WTC11 (cell line): ENCODE results near the gene SLC25A48. TPM values are rescaled to one million over a fixed set of nuclear protein-coding genes. Genes with fewer than 3 reads are reported as not detected.

ENCODE experiments used
- ATAC-seq: fragments of 200-7000 bp; cut with Tn5 transposase; 2 replicates; pipeline ENCODE4 v1.10.0; 2021; ENCODE audit warnings: mild to moderate bottlenecking, moderate library complexity
- CTCF ChIA-PET: fragments of 300-600 bp; sonication (Branson Sonifier 250); formaldehyde crosslinking; loops from one replicate; lab custom pipeline; 2021; ENCODE audit warnings: antibody characterized with exemption; lab: Charles Lee
- POLR2A ChIA-PET: fragments of 350-600 bp; sonication (Branson Sonifier 250); formaldehyde crosslinking; loops from one replicate; lab custom pipeline; 2021; ENCODE audit warnings: antibody characterized with exemption; lab: Charles Lee
- DNase-seq: peaks from one replicate; pipeline ENCODE4 v3.0.0; 2021; ENCODE audit warnings: low spot score
- H3K27ac Mint-ChIP-seq: 2 replicates; pipeline ENCODE4 v1.8.0; 2021; ENCODE audit warnings: mixed read lengths
- H3K27me3 Mint-ChIP-seq: 2 replicates; pipeline ENCODE4 v1.8.0; 2021; ENCODE audit warnings: low read depth, mild to moderate bottlenecking, moderate library complexity, mixed read lengths
- H3K36me3 Mint-ChIP-seq: 2 replicates; pipeline ENCODE4 v1.8.0; 2021; ENCODE audit warnings: mixed read lengths
- H3K4me1 Mint-ChIP-seq: 2 replicates; pipeline ENCODE4 v1.8.0; 2022; ENCODE audit warnings: mixed read lengths
- H3K4me3 Mint-ChIP-seq: 2 replicates; pipeline ENCODE4 v1.8.0; 2021; ENCODE audit warnings: mild to moderate bottlenecking, moderate library complexity, mixed read lengths
- H3K9me3 Mint-ChIP-seq: 2 replicates; pipeline ENCODE4 v1.8.0; 2021; ENCODE audit warnings: mixed read lengths
- ATF2 ChIP-seq: sonication (generic); formaldehyde crosslinking; IDR thresholded peaks from 2 replicates; pipeline ENCODE4 v1.8.1; 2022; ENCODE audit warnings: low read depth, missing genetic modification reagents, borderline replicate concordance
- E2F4 ChIP-seq: sonication (generic); formaldehyde crosslinking; IDR thresholded peaks from 2 replicates; pipeline ENCODE4 v1.8.1; 2022; ENCODE audit warnings: low read depth, mild to moderate bottlenecking, moderate library complexity, missing genetic modification reagents, borderline replicate concordance
- EMX1 ChIP-seq: fragments of 250-450 bp; sonication (Bioruptor Pico); IDR thresholded peaks from 2 replicates; pipeline ENCODE4 v1.8.0; 2021; ENCODE audit warnings: mild to moderate bottlenecking
- ESRRA ChIP-seq: sonication (generic); formaldehyde crosslinking; IDR thresholded peaks from 2 replicates; pipeline ENCODE4 v1.8.1; 2022; ENCODE audit warnings: mild to moderate bottlenecking, missing genetic modification reagents, borderline replicate concordance
- JAZF1 ChIP-seq: fragments of 250-450 bp; sonication (Bioruptor Pico); IDR thresholded peaks from 2 replicates; pipeline ENCODE4 v1.9.0; 2021; ENCODE audit warnings: moderate library complexity, mild to moderate bottlenecking, inconsistent platforms
- KAT7 ChIP-seq: sonication (generic); formaldehyde crosslinking; IDR thresholded peaks from 2 replicates; pipeline ENCODE4 v1.8.1; 2023; ENCODE audit warnings: missing genetic modification reagents, mild to moderate bottlenecking, borderline replicate concordance
- MLX ChIP-seq: sonication (generic); formaldehyde crosslinking; IDR thresholded peaks from 2 replicates; pipeline ENCODE4 v1.8.1; 2023; ENCODE audit warnings: mild to moderate bottlenecking, missing genetic modification reagents, moderate library complexity
- NFE2L1 ChIP-seq: sonication (generic); formaldehyde crosslinking; IDR thresholded peaks from 2 replicates; pipeline ENCODE4 v1.8.1; 2023; ENCODE audit warnings: missing genetic modification reagents
- PRDM15 ChIP-seq: sonication (generic); formaldehyde crosslinking; IDR thresholded peaks from 2 replicates; pipeline ENCODE4 v1.8.0; 2022; ENCODE audit warnings: missing genetic modification reagents
- SOX15 ChIP-seq: fragments of 250-450 bp; sonication (Bioruptor Pico); IDR thresholded peaks from 2 replicates; pipeline ENCODE4 v1.9.0; 2021; ENCODE audit warnings: mild to moderate bottlenecking
- SP1 ChIP-seq: sonication (generic); formaldehyde crosslinking; conservative IDR thresholded peaks from 2 replicates; pipeline ENCODE4 v1.8.1; 2022; ENCODE audit warnings: missing genetic modification reagents
- ZNF121 ChIP-seq: sonication (generic); formaldehyde crosslinking; IDR thresholded peaks from 2 replicates; pipeline ENCODE4 v1.8.0; 2023; ENCODE audit warnings: missing genetic modification reagents
- ZNF317 ChIP-seq: sonication (generic); formaldehyde crosslinking; IDR thresholded peaks from 2 replicates; pipeline ENCODE4 v1.8.1; 2023; ENCODE audit warnings: low read depth, mild to moderate bottlenecking, moderate library complexity, missing genetic modification reagents, borderline replicate concordance
- ZNF512 ChIP-seq: sonication (generic); formaldehyde crosslinking; IDR thresholded peaks from 2 replicates; pipeline ENCODE4 v1.8.1; 2022; ENCODE audit warnings: missing genetic modification reagents, borderline replicate concordance
- total RNA-seq: library from RNA; stranded (reverse); gene quantifications from 3 replicates; pipeline ENCODE4 v1.2.3, GENCODE V29; 2021

SLC25A48 gene
- total RNA-seq, 1 experiment from 2014 or later: 1.1 TPM

GRCh38 chr5:135916638-135917263, 82.3 kb downstream of the SLC25A48 start:
- ATAC-seq: no peak
- H3K36me3 Mint-ChIP-seq: no peaks in the 10 kb centered on the region
- H3K4me3 Mint-ChIP-seq: no peak overlapping the region
- DNase-seq: no peak
- no peaks in the 10 kb centered on the region for H3K4me1 Mint-ChIP-seq
- ChIA-PET CTCF (no interaction called here), POLR2A (no interaction called here)
- no peaks in the 10 kb centered on the region for H3K9me3 Mint-ChIP-seq
- TF ChIP-seq ESRRA (CRISPR knock-in tag) (no peak), EMX1 (CRISPR knock-in tag) (no peak), NFE2L1 (no peak), PRDM15 (CRISPR knock-in tag) (no peak), SP1 (CRISPR knock-in tag) (no peak), SOX15 (CRISPR knock-in tag) (no peak)
- peaks cover 31% of the 10 kb centered on the region for H3K27me3 Mint-ChIP-seq
- H3K27ac Mint-ChIP-seq: no peak overlapping the region

- Mint-ChIP-seq H3K4me3 (no peak overlapping the region), H3K27ac (no peak overlapping the region), H3K27me3 (peaks cover 34% of the 10 kb centered on the region), H3K4me1 (no peaks in the 10 kb centered on the region), H3K36me3 (no peaks in the 10 kb centered on the region), H3K9me3 (no peaks in the 10 kb centered on the region)
- ChIA-PET POLR2A (no interaction called here), CTCF (no interaction called here)
- DNase-seq (no peak), ATAC-seq (no peak)
- TF ChIP-seq MLX (CRISPR knock-in tag) (no peak), ZNF121 (CRISPR knock-in tag) (no peak), ZNF512 (CRISPR knock-in tag) (no peak), JAZF1 (CRISPR knock-in tag) (no peak), ZNF317 (CRISPR knock-in tag) (no peak), KAT7 (CRISPR knock-in tag) (no peak), E2F4 (CRISPR knock-in tag) (no peak), ATF2 (CRISPR knock-in tag) (no peak)
Observed at GRCh38 chr5:135920199-135920598, 85.7 kb downstream of the SLC25A48 start.
